GM19463 (cell line): ENCODE results near the gene ECEL1.

Experiments
- ATAC-seq: cut with Tn5 transposase; IDR thresholded peaks from one replicate; pipeline ENCODE4 v1.9.1; 2021; ENCODE audit warnings: mild to moderate bottlenecking, moderate library complexity; ENCODE audit not compliant: unreplicated experiment

Gene ECEL1

DNA sequence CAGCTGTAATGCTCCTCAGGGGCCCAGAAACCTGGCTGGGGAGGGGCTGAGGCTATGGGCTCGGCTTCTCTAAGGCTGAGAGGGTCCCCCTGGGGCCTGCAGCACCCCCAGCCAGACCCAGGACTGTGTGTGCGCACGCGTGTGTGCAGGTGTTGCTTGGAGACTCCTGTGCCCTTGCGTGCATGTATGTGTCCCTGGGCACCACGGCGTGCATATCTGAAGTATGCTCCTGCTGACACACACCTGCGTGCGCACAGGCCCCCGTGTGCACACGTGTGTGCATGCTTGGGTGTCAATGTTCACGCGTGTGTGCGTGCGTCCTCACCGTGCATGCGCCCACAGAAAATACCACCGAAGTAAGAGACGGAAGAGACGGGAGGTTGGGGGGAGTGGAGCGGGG lies 14.9 kb upstream of the ECEL1 start:
- ATAC-seq, result no peak

GRCh38 chr2:232501794-232502390 lies 14.3 kb upstream of the ECEL1 start:
- no peak for ATAC-seq

GRCh38 chr2:232501331-232501771 lies 13.7 kb upstream of the ECEL1 start:
- ATAC-seq, result no peak

- ATAC-seq, result no peak
These were observed 10.8 kb upstream of the ECEL1 start for GRCh38 chr2:232498452-232498851.

- no peak for ATAC-seq
These were observed 9.7 kb upstream of the ECEL1 start for GRCh38 chr2:232497348-232497747.

DNA sequence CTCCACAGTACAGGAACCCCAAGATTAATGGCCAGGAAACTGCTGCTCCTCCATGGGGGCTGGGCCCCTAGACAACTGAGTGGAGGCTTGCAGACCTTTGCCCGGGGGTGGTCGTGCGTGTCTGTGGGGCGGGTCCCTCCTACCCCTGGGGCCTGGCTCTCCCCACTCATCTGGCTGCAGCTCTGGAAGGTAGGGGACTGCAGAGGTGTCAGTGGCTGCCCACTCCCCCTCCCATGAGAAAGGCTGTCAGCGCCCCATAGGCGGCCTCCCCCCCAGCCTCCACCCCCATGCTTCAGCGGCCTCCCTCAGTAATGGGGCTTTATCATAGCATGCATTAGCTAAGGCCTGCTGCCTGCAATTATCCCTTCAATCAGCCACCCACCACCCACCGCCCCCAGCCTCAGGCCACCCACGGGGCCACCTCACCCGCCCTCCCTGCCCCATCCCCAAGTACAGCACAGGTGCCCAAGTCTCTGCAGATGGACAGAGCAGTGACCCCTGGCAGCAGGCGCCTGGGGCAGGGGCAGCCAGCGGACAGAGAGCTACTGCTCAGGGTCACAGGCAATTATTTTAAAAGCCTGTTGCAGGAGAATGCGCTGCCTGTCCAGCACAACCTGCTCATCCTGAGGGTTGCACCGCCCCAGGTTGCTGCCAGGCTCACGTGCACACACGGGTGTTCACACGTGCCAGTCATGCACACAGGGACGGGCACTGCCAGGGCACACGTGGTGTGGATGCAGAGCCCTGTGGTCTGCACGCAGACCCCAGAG lies 9.1 kb upstream of the ECEL1 start:
- no peak for ATAC-seq

GRCh38 chr2:232495292-232495691 lies 7.7 kb upstream of the ECEL1 start:
- no peak for ATAC-seq

DNA sequence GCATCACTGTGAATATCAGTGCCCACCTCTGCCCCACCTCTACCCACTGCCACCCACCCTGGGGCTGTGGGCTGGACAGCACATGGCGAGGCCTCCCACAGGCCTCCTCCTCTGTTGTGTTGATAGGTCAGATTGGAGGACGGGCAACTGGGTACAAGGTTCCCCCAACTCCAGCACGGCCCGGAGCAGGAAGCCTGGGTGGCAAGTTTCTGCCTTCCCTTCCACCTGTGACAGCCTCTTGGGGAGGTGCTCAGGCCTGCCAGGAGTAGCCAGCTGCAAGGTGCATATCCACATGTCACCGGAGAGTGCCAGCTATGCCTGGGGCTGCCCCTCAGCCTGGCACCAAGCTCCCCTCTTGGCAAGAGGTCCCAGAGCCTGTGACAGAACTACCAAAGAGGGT lies 6.9 kb upstream of the ECEL1 start:
- no peak for ATAC-seq

DNA sequence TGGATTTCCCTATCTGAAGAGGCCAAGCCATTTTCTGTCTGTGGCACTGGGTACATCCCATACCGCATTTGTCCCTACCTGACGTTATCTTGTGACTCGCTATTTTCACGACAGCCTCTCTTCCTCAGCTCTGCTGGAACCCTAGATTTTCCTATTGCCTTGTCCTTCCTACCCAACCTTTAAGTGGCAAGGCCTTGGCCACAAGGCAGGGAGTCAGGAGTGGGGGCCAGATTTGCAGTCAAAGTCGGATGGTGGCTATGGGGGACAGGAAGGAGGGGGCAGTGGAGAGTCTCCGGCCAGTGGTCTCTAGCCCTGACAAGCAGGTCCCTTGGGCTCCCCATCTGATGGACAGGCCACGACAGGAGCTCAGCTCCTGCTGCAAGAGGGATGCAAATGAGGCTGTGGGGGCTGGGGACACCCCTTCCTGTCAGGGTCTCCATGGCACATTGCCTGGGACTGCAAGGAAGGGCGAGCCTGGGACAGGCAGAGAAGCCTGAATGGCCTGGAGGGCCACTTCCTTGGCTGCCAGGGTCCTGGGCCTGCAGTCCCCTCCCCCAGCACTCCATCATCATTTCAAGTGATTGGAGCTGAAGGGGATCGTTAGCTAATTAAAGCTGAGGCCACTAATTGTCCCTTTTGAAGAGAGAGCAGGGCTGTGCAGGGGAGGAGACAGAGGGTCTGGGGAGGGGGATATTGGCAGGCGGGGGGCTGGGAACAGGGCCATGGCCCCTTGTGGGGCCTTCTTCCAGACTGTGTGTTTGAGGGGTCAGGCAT lies 6.3 kb upstream of the ECEL1 start:
- ATAC-seq, result no peak

DNA sequence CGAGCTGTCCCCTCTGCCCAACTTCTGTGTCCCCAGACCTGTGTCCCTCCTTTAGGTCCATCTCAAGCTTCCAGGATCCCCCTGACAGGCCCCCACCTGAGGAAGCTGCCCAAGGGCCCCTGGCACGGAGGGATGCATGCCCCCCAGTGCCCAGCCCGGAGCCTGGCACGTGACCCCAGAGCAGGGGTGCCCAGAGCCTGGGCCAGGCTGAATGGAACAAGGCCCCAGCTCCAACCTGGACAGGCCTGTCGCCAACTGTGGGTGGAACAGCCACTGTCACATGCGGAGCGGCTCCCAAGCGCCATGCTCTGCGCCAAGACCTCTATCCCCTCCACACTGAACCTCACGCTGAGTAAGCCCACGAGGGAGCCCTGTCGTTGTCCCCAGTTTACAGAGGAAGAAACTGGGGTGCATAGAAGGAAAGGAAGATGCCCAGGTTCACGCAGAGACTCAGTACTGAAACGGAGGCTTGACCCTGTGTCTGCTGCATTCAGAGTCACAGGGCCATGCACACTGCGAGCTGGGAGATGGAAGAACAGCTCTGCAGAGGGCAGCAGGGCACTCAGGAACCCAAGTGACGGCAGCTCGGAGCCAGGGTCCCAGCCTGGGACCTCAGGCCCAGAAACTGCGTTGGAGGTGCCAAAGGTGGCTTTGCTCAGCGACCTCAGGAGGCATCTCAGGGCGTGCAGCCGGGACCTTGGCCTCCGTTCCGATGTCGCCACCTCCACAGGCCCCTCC lies 5.5 kb upstream of the ECEL1 start:
- ATAC-seq, result no peak

DNA sequence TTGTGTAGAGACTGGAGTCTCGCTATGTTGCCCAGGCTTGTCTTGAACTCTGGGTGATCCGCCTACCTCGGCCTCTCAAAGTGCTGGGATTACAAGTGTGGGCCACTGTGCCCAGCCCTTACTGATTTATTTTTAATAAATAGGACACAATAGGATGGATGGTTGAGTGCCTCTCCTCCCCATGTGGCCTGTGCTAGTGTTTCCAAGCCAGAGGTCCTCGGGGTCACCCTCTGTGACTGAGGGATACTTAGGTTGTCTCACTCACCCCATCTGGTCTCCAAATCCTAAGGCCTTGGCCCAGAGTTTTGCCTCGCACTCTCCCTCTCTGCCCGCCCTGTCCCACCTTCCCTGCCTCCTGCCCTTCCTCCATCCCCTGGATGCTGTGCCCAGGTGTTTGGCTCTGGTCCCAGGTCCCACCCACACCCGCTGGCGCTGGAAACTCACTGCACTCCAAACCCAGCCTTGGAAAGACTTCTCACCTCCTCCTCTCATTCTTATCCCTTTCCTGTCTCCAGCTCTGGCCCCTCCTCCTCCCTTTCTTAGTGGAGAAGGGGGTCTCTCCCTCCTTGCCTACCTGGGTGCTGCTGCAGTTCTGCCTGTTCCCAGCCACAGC lies 4.7 kb upstream of the ECEL1 start:
- no peak for ATAC-seq

- ATAC-seq, result no peak
These were observed 3.6 kb upstream of the ECEL1 start for GRCh38 chr2:232491139-232491780.

GRCh38 chr2:232490221-232491138 lies 2.8 kb upstream of the ECEL1 start:
- ATAC-seq, result no peak

DNA sequence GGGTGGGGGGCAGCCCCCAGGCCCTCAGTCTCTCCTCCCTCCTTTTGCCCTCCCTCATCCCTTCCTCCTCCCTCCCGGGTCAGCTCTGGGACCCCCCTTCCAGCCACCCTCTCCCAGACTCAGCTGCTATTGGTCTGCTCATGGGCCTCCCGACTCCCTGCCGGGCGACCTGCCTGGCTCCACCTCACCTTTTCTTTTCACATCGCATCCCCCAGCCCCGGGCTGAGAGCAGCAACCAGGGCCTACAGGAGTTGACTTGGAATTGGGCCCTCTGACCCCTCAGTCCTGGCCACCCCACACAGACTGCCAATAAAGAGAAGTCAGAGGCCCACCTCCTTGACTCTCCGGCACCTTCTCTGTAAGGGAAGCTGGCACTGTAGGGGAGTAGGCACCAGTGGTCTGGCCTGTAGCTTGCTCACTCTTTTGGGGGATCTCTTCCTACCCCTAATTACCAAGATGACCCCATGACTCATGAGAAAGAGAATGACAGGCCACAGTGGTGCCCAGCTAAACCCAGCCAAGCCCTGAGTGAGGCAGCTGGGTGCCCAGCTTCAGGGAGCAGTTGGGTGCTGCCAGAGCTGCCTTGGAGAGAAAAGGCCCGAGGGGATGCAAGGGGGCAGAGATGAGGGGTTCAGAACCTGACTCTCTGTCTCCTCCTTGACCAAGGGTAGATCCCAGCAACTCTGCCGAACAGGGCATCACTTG lies 2.0 kb upstream of the ECEL1 start:
- ATAC-seq, result no peak

DNA sequence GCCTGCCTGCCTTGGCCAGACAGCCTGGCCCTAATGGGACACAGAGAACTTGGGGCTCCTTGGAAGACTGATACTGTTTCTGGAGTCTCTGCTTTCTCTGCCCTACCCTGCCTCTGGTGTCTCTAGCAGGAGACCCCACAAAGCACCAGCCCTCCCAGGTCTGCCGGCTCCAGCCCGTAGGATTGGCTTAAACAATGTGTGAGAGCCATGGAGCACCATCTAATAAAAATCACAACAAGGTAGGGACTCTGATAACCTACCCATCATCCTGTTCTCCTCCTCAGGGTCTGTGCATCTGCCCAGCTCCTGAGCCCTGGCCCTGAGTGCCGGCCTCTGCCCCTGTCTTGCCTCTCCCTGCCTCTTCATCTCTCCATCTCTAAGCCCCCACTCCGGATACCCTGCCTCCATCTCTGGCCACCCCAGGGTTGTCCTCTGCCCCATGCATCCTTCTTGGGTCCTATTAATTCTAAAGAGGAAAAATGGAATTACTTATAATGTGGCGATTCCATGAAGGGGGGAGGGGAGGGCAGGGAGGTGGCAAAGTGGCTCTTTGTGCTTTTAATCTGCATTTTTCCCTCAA lies 1.2 kb upstream of the ECEL1 start:
- ATAC-seq, result no peak

DNA sequence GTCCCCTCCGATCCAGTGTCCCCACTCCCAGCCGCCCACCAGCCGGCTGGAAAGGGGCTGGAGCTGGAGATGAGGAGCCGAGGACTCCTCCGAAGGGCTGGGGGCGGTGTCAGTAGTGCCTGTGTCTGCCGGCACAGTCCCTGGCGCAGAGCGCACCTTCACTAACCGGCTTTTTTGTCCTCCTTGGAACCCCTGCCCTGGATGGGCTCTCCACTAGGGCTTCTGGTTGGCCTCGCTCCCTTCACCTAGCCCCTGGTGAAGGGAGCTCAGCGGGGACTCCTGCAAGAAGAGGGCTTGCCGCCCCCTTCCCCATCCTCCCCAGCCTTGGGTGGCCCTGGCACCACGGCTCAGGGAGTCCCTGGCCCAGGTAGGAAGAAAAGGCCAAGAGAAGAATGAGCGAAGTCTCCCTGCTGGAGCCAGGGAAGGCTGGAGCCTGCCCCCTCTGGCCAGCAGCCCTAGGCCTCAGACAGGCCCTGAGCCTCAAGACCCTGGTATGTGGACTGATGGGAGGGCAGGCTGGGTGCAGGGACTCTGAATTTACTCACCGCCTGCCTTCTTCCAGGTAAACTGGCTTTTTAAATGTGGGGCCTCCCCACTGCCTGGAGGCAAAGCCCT lies 570 bp upstream of the ECEL1 start:
- no peak for ATAC-seq

DNA sequence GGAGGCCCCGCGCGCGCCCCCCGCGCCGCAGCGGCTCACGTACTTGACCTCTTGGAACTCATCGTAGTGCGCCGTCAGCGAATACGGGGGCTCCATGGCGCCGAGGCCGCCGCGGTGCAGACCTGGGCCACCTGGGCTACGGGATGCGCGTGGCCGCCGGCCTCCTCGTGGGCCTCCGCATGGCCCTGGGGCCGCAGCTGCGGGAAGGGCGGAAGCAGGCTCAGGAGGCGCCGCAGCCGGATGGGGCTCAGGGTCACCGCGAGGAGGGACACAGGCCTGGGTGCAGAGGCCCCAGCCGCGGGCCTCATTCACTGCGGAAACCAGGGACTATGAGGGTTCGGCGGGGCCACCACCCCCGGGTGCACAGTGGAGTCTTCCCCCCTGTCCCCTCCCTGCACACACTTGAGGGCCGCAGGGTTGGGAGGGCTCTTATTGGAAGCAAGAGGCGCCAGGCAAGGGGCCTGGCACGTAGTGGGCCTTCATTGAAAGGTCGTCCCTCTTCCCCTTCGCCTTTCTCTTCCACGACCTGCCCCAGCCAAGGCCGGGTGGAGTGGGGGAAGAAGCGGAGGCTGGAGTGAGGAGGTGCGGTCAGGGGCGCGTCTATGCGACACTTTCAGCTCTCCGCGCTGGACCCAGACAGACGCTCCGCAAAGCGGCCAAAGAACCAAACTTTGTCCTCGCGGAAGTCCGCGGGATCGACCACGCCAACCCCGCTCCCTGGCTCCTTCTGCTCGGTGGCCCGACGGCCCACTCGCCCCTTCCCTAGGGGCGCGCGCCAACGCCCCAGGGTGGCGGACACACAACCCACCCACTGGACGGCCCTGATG lies 863 bp downstream of the ECEL1 start:
- ATAC-seq, result no peak
